HCT116 (cell line): Measurements from ENCODE around the gene SPDL1. TPM values are rescaled to one million over a fixed set of nuclear protein-coding genes. Genes with fewer than 3 reads are reported as not detected.

Source experiments
- ATAC-seq: fragments of 200-7000 bp; cut with Tn5 transposase; 2 replicates; pipeline ENCODE4 v1.9.1; 2020; ENCODE audit warnings: mild to moderate bottlenecking, moderate library complexity
- BruUV-seq: library from RNA; stranded (reverse); fragments of 400-500 nt; replicated peaks from 2 replicates; lab custom pipeline; 2021; lab: Mats Ljungman, UMichigan
- CTCF ChIA-PET: fragments of 300-600 bp; sonication (Branson Sonifier 250); formaldehyde crosslinking; loops from one replicate; lab custom pipeline; 2021; ENCODE audit warnings: antibody characterized with exemption; lab: Charles Lee
- POLR2A ChIA-PET: fragments of 300-600, 350-600 bp; sonication (Branson Sonifier 250); formaldehyde crosslinking; loops from one replicate; lab custom pipeline; 2021; ENCODE audit warnings: antibody characterized with exemption; lab: Charles Lee
- RAD21 ChIA-PET, 2 experiments: fragments of 300-600 bp; sonication (Branson Sonifier 250); formaldehyde crosslinking; loops; one replicate each; lab custom pipeline; 2023; ENCODE audit warnings: low total read pairs in 2 of 2; ENCODE audit not compliant: uncharacterized antibody in 2 of 2, unreplicated experiment in 2 of 2, low non-redundant PET in 1 of 2; lab: Charles Lee
- DNase-seq: peaks from one replicate; pipeline ENCODE4 v3.0.0-alpha.2; 2010; ENCODE audit warnings: low read depth, low spot score
- H2AFZ ChIP-seq: fragments of 200-600 bp; shearing (Covaris generic), sonication (generic); 2 replicates; pipeline ENCODE4 v1.6.1; 2017; ENCODE audit warnings: low read depth, mixed run types, mixed read lengths, antibody characterized with exemption, low read length; ENCODE audit not compliant: poor library complexity, severe bottlenecking
- H3K27ac ChIP-seq: 2 replicates; pipeline ENCODE4 v1.5.1; 2012; ENCODE audit warnings: low read depth, low read length
- H3K27me3 ChIP-seq: fragments of 200-600 bp; sonication (generic); 2 replicates; pipeline ENCODE4 v1.6.1; 2016; ENCODE audit warnings: mixed run types, low read length, mixed read lengths; ENCODE audit not compliant: insufficient read depth
- H3K36me3 ChIP-seq, 2 experiments: fragments of 200-500 bp in 1 of 2; fragments of 200-600 bp in 1 of 2; sonication (Bioruptor generic) in 1 of 2; sonication (generic) in 1 of 2; 2 replicates each; pipeline versions ENCODE4 v1.5.1 to v1.6.1; 2014 to 2016; ENCODE audit warnings: low read length in 2 of 2, inconsistent platforms in 1 of 2, mixed read lengths in 1 of 2, mixed run types in 1 of 2; ENCODE audit not compliant: insufficient read depth in 2 of 2, control insufficient read depth in 1 of 2
- H3K4me1 ChIP-seq, 2 experiments: fragments of 200-600 bp in 1 of 2; sonication (generic) in 1 of 2; 2 replicates each; pipeline versions ENCODE4 v1.5.1 to v1.6.1; 2012 to 2017; ENCODE audit warnings: low read length in 2 of 2, inconsistent platforms in 1 of 2, mild to moderate bottlenecking in 1 of 2, mixed read lengths in 1 of 2, mixed run types in 1 of 2, moderate library complexity in 1 of 2; ENCODE audit not compliant: insufficient read depth in 2 of 2, control insufficient read depth in 1 of 2
- H3K4me2 ChIP-seq: fragments of 200-600 bp; sonication (generic); 2 replicates; pipeline ENCODE4 v1.6.1; 2017; ENCODE audit warnings: mixed run types, low read length, mixed read lengths
- H3K4me3 ChIP-seq, 2 experiments: fragments of 200-600 bp in 1 of 2; sonication (generic) in 1 of 2; replicated peaks in 1 of 2; 2 replicates each; pipeline ENCODE4 v1.5.1; 2011 to 2016; ENCODE audit warnings: low read length in 2 of 2, control low read depth in 1 of 2, low read depth in 1 of 2, mild to moderate bottlenecking in 1 of 2, mixed read lengths in 1 of 2, mixed run types in 1 of 2
- H3K79me2 ChIP-seq: fragments of 200-600 bp; sonication (generic); 2 replicates; pipeline ENCODE4 v1.6.1; 2017; ENCODE audit warnings: mild to moderate bottlenecking, mixed run types, low read length, moderate library complexity, mixed read lengths; ENCODE audit not compliant: insufficient read depth
- H3K9ac ChIP-seq: fragments of 200-600 bp; sonication (generic); 2 replicates; pipeline ENCODE4 v1.6.1; 2016; ENCODE audit warnings: low read length, mixed read lengths
- H3K9me2 ChIP-seq: fragments of 200-600 bp; sonication (generic), shearing (Covaris generic); 2 replicates; pipeline ENCODE4 v1.6.1; 2017; ENCODE audit warnings: mixed run types, mild to moderate bottlenecking, moderate library complexity; ENCODE audit not compliant: insufficient read depth
- H3K9me3 ChIP-seq, 2 experiments: fragments of 200-500 bp in 1 of 2; fragments of 200-600 bp in 1 of 2; sonication (Bioruptor generic) in 1 of 2; sonication (generic) in 1 of 2; 2 replicates each; pipeline ENCODE4 v1.6.1; 2014 to 2017; ENCODE audit warnings: low read length in 2 of 2, mixed read lengths in 2 of 2, inconsistent platforms in 1 of 2, low read depth in 1 of 2, mild to moderate bottlenecking in 1 of 2, mixed run types in 1 of 2, moderate library complexity in 1 of 2; ENCODE audit not compliant: control insufficient read depth in 1 of 2, insufficient read depth in 1 of 2
- H4K20me1 ChIP-seq: fragments of 200-600 bp; sonication (generic), shearing (Covaris generic); 2 replicates; pipeline ENCODE4 v1.6.1; 2017; ENCODE audit warnings: mixed run types, mild to moderate bottlenecking, moderate library complexity; ENCODE audit not compliant: insufficient read depth
- CBX3 ChIP-seq: IDR thresholded peaks from 2 replicates; pipeline ENCODE4 v1.6.1; 2012; ENCODE audit warnings: low read depth
- CEBPB ChIP-seq: IDR thresholded peaks from 2 replicates; pipeline ENCODE4 v1.6.1; 2012; ENCODE audit warnings: low read depth
- EZH2phosphoT487 ChIP-seq: fragments of 200-600 bp; IDR thresholded peaks from 2 replicates; pipeline ENCODE4 v1.6.1; 2018; ENCODE audit warnings: antibody characterized with exemption, borderline replicate concordance
- JUND ChIP-seq: IDR thresholded peaks from 2 replicates; pipeline ENCODE4 v1.6.1; 2012
- POLR2A ChIP-seq: IDR thresholded peaks from 2 replicates; pipeline ENCODE4 v1.7.0; 2011; ENCODE audit warnings: borderline replicate concordance; ENCODE audit not compliant: insufficient read depth, insufficient read length; ENCODE audit errors: extremely low read depth
- POLR2AphosphoS5 ChIP-seq: IDR thresholded peaks from 2 replicates; pipeline ENCODE4 v1.6.1; 2011; ENCODE audit warnings: mild to moderate bottlenecking, low read depth, low read length, moderate library complexity
- RAD21 ChIP-seq: IDR thresholded peaks from 2 replicates; pipeline ENCODE4 v1.6.1; 2012; ENCODE audit warnings: low read depth, mild to moderate bottlenecking
- SIN3A ChIP-seq: IDR thresholded peaks from 2 replicates; pipeline ENCODE4 v1.6.1; 2012; ENCODE audit warnings: low read depth
- SP1 ChIP-seq: IDR thresholded peaks from 2 replicates; pipeline ENCODE4 v1.6.1; 2012; ENCODE audit warnings: low read depth
- SRF ChIP-seq: IDR thresholded peaks from 2 replicates; pipeline ENCODE4 v1.6.1; 2012; ENCODE audit warnings: low read depth
- TCF7L2 ChIP-seq: IDR thresholded peaks from 2 replicates; pipeline ENCODE4 v1.7.0; 2011; ENCODE audit warnings: borderline replicate concordance, inconsistent platforms; ENCODE audit not compliant: insufficient read depth, insufficient read length; ENCODE audit errors: extremely low read depth
- YY1 ChIP-seq: IDR thresholded peaks from 2 replicates; pipeline ENCODE4 v1.6.1; 2011; ENCODE audit warnings: low read length, low read depth, moderate library complexity, mild to moderate bottlenecking; ENCODE audit not compliant: insufficient replicate concordance; ENCODE audit errors: extremely low read depth
- ZFX ChIP-seq: fragments of 450-650 bp; IDR thresholded peaks from 2 replicates; pipeline ENCODE4 v1.6.1; 2017
- ZNF274 ChIP-seq: fragments of 200-500 bp; sonication (Bioruptor generic); IDR thresholded peaks from 2 replicates; pipeline ENCODE4 v1.6.1; 2014; ENCODE audit warnings: mild to moderate bottlenecking, low read depth, low read length, inconsistent platforms
- intact Hi-C: fragments of 100-400 bp; cut with micrococcal nuclease; formaldehyde crosslinking; loops from 2 replicates; pipeline ENCODE4 v1.10.0; 2022
- total RNA-seq: library from RNA; stranded (reverse); gene quantifications from one replicate; pipeline ENCODE4 v1.2.1, GENCODE V29; 2021; ENCODE audit not compliant: unreplicated experiment
- TF ChIP-seq, protein P1 (sequence below): IDR thresholded peaks from 2 replicates; pipeline ENCODE4 v1.6.1; 2012
- TF ChIP-seq, protein P2 (sequence below), 3 experiments: fragments of 200-600 bp in 1 of 3; sonication (generic) in 1 of 3; IDR thresholded peaks in 2 of 3; conservative IDR thresholded peaks in 1 of 3; 2 replicates each; pipeline ENCODE4 v1.5.1; 2012 to 2017; ENCODE audit warnings: low read depth in 2 of 3, low read length in 2 of 3, antibody characterized with exemption in 1 of 3, borderline replicate concordance in 1 of 3, control low read depth in 1 of 3, mild to moderate bottlenecking in 1 of 3, mixed read lengths in 1 of 3, mixed run types in 1 of 3, moderate library complexity in 1 of 3; ENCODE audit not compliant: insufficient read depth in 1 of 3
- TF ChIP-seq, protein P3 (sequence below): IDR thresholded peaks from 2 replicates; pipeline ENCODE4 v1.6.1; 2012; ENCODE audit warnings: low read depth

The SPDL1 gene
- total RNA-seq, 1 experiment from 2014 or later: 28.5 TPM

DNA sequence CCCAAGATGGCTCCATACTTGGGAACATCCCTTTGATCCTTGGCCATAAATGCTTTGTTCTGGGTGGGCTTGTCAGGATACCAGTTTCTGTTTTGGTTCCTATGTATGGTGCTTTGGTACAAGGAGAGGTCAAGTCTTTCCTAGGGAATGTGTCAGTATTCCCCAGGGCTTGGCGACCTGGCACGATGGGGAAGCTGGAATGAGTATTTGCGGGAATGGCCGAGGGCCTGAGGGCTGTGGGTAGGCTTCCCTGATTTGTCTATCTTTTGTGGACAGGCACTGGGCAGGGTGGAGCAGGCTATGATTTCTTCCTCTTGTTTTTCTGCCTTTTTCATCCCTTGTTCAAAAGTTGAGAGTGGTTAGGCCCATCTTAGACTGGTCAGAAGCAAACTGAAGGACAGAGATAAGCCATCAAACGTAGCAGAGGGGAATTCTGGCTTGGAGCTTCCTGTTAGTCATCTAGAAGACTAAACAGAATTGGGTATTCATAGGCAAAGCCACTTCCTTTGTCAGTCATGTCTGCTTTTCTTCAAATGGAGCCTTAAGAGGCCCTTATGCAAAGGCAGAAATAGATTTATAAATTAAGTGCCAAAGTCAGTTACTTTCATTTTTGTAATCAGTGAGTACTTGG lies 67.2 kb downstream of the SPDL1 start:
- Histone ChIP-seq H3K4me1 (no peaks in the 10 kb centered on the region), H3K36me3 (no peaks in the 10 kb centered on the region), H3K79me2 (no peaks in the 10 kb centered on the region), H3K9me2 (no peaks in the 10 kb centered on the region), H3K9me3 (no peaks in the 10 kb centered on the region), H2AFZ (no peak overlapping the region), H3K9ac (no peak overlapping the region), H3K27me3 (peaks cover 22% of the 10 kb centered on the region), H3K4me3 (no peak overlapping the region), H3K4me2 (no peak overlapping the region), H3K27ac (no peak overlapping the region), H4K20me1 (no peaks in the 10 kb centered on the region)
- TF ChIP-seq RAD21 (no peak), JUND (no peak), CEBPB (no peak), POLR2A (no peak), YY1 (no peak), EZH2phosphoT487 (no peak), ZNF274 (no peak), ZFX (no peak)
- TF ChIP-seq, protein P1, sequence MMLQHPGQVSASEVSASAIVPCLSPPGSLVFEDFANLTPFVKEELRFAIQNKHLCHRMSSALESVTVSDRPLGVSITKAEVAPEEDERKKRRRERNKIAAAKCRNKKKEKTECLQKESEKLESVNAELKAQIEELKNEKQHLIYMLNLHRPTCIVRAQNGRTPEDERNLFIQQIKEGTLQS: no peak
- ATAC-seq: no peak
- RAD21 ChIA-PET: no interaction called here
- POLR2A ChIA-PET: no interaction called here
- no peak for DNase-seq
- intact Hi-C loops: no loop called here
- CTCF ChIA-PET: no interaction called here
- no TSS peak for BruUV-seq

DNA sequence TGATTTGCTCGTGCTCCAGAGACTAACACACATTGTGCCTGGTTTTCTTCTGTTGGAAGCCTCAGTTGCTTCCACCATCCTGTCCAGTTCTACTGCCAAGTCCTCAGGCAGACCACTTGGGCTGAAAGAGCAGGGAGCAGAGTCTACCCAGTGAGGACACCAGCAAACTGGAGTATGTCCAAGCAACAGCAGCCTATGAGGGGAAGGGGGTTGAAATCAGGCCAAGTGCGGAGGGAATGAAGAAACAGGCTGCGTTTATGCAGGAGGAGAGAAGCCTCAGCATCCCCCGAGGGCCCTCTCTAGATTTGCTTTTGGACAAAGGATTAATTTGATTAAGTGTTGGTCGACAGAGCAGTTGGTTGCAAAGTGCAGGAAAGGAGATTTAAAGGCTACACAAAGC lies 68.0 kb downstream of the SPDL1 start:
- Histone ChIP-seq H3K4me2 (no peak overlapping the region), H4K20me1 (no peaks in the 10 kb centered on the region), H3K4me1 (no peaks in the 10 kb centered on the region), H3K9me3 (no peaks in the 10 kb centered on the region), H3K4me3 (no peak overlapping the region), H3K36me3 (no peaks in the 10 kb centered on the region), H3K27me3 (peaks cover 22% of the 10 kb centered on the region), H3K9ac (no peak overlapping the region), H3K9me2 (no peaks in the 10 kb centered on the region), H3K27ac (no peak overlapping the region), H3K79me2 (no peaks in the 10 kb centered on the region), H2AFZ (no peak overlapping the region)
- intact Hi-C loops: no loop called here
- DNase-seq (no peak), ATAC-seq (no peak)
- BruUV-seq: no TSS peak
- RAD21 ChIA-PET: no interaction called here
- POLR2A ChIA-PET: no interaction called here
- CTCF ChIA-PET: no interaction called here
- TF ChIP-seq ZNF274 (no peak), JUND (no peak), SP1 (no peak), TCF7L2 (no peak), CBX3 (no peak), ZFX (no peak), CEBPB (no peak), SIN3A (no peak), POLR2AphosphoS5 (no peak), SRF (no peak)
- TF ChIP-seq, protein P2, sequence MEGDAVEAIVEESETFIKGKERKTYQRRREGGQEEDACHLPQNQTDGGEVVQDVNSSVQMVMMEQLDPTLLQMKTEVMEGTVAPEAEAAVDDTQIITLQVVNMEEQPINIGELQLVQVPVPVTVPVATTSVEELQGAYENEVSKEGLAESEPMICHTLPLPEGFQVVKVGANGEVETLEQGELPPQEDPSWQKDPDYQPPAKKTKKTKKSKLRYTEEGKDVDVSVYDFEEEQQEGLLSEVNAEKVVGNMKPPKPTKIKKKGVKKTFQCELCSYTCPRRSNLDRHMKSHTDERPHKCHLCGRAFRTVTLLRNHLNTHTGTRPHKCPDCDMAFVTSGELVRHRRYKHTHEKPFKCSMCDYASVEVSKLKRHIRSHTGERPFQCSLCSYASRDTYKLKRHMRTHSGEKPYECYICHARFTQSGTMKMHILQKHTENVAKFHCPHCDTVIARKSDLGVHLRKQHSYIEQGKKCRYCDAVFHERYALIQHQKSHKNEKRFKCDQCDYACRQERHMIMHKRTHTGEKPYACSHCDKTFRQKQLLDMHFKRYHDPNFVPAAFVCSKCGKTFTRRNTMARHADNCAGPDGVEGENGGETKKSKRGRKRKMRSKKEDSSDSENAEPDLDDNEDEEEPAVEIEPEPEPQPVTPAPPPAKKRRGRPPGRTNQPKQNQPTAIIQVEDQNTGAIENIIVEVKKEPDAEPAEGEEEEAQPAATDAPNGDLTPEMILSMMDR (IDR thresholded peaks at IDR 0.05 in 2 of 3, conservative IDR thresholded peaks at IDR 0.05 in 1 of 3; ENCODE audit: borderline replicate concordance in 1 of 3, insufficient read depth in 1 of 3, low read depth in 2 of 3, low read length in 2 of 3): no peak
- TF ChIP-seq, protein P3, sequence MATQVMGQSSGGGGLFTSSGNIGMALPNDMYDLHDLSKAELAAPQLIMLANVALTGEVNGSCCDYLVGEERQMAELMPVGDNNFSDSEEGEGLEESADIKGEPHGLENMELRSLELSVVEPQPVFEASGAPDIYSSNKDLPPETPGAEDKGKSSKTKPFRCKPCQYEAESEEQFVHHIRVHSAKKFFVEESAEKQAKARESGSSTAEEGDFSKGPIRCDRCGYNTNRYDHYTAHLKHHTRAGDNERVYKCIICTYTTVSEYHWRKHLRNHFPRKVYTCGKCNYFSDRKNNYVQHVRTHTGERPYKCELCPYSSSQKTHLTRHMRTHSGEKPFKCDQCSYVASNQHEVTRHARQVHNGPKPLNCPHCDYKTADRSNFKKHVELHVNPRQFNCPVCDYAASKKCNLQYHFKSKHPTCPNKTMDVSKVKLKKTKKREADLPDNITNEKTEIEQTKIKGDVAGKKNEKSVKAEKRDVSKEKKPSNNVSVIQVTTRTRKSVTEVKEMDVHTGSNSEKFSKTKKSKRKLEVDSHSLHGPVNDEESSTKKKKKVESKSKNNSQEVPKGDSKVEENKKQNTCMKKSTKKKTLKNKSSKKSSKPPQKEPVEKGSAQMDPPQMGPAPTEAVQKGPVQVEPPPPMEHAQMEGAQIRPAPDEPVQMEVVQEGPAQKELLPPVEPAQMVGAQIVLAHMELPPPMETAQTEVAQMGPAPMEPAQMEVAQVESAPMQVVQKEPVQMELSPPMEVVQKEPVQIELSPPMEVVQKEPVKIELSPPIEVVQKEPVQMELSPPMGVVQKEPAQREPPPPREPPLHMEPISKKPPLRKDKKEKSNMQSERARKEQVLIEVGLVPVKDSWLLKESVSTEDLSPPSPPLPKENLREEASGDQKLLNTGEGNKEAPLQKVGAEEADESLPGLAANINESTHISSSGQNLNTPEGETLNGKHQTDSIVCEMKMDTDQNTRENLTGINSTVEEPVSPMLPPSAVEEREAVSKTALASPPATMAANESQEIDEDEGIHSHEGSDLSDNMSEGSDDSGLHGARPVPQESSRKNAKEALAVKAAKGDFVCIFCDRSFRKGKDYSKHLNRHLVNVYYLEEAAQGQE: no peak
